Measurements from ENCODE around the gene HERC6. TPM values are rescaled to one million over a fixed set of nuclear protein-coding genes. Genes with fewer than 3 reads are reported as not detected.

Gene HERC6
- total and polyA plus RNA-seq, 3 donors from 2014 or later: 8.8 to 18.8 (median 16.6) TPM

DNA sequence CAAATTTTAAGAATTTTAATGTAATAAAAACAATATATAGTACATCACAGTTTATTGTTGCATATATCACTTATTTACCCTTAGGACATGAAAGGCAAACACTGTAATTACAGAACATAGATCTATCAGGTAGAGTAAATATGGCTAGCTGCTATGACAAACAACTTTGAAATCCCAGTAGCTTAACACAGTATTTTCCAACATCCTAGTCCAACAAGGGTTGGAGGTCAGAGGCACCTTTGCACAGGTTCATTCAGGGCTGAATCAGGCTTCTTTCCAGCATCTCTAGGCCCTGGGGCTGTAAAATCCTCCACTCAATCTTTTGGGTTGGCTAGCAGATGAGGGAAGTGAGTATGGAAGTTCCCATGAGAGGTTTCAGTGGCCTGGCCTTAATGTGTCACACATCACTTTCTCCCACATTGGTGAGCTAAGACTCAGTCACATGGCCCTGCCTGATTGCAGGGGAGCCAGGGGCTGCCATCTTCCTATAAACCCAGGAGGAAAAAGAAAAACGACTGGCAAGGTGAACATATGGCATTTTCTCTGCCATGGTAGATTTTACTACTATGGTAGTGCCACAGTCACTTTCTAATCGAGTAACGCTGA lies 32.9 kb downstream of the HERC6 start:
- intact Hi-C loops (cut with DNase I; ENCODE audit: low total_unique reads): no loop called here

DNA sequence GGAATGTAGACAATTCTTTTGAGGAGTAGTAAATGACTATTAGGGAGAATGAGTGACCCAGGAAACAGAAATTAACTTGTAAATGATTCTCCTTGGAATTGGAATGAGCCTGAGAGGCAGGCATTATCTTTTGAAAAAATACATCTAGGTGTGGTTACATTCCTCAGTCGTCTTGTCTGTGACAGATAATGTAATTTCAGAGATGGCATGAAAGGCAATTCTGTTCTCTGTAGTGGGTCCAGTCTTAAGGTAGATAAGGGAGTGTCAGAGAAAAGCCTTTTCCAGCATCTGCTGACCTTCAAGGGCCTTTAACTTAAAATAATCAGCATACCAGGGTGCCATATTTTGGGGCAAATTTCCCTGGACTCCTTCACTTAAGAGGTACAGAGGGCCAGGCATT lies 35.1 kb downstream of the HERC6 start:
- DNase-seq: no peak
- intact Hi-C loops (cut with DNase I; ENCODE audit: low total_unique reads): no loop called here
- TF ChIP-seq, protein P1, sequence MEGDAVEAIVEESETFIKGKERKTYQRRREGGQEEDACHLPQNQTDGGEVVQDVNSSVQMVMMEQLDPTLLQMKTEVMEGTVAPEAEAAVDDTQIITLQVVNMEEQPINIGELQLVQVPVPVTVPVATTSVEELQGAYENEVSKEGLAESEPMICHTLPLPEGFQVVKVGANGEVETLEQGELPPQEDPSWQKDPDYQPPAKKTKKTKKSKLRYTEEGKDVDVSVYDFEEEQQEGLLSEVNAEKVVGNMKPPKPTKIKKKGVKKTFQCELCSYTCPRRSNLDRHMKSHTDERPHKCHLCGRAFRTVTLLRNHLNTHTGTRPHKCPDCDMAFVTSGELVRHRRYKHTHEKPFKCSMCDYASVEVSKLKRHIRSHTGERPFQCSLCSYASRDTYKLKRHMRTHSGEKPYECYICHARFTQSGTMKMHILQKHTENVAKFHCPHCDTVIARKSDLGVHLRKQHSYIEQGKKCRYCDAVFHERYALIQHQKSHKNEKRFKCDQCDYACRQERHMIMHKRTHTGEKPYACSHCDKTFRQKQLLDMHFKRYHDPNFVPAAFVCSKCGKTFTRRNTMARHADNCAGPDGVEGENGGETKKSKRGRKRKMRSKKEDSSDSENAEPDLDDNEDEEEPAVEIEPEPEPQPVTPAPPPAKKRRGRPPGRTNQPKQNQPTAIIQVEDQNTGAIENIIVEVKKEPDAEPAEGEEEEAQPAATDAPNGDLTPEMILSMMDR (IDR thresholded peaks at IDR 0.05): no peak
- no peak for TF ChIP-seq POLR2A (IDR thresholded peaks at IDR 0.05)
- Histone ChIP-seq H3K36me3 (ENCODE audit: low read depth, missing control alignments) (no peaks in the 10 kb centered on the region), H3K9me3 (no peaks in the 10 kb centered on the region), H3K27ac (no peak overlapping the region), H3K4me1 (no peaks in the 10 kb centered on the region), H3K27me3 (no peaks in the 10 kb centered on the region), H3K4me3 (no peak overlapping the region)
- 67 to 83% methylated on average over 1 of the region's 1 CpG for WGBS, 2 donors

More for the DNA sequence above, 32.9 kb downstream of the HERC6 start:
- Histone ChIP-seq H3K9me3 (no peaks in the 10 kb centered on the region), H3K4me1 (no peaks in the 10 kb centered on the region), H3K36me3 (ENCODE audit: low read depth, missing control alignments) (no peaks in the 10 kb centered on the region), H3K27me3 (no peaks in the 10 kb centered on the region), H3K4me3 (no peak overlapping the region), H3K27ac (no peak overlapping the region)
- 86 to 91% methylated on average over 3 of the region's 3 CpGs for WGBS, 2 donors
- TF ChIP-seq POLR2A (IDR thresholded peaks at IDR 0.05): no peak
- TF ChIP-seq, protein P1 (IDR thresholded peaks at IDR 0.05): no peak
- no peak for DNase-seq

DNA sequence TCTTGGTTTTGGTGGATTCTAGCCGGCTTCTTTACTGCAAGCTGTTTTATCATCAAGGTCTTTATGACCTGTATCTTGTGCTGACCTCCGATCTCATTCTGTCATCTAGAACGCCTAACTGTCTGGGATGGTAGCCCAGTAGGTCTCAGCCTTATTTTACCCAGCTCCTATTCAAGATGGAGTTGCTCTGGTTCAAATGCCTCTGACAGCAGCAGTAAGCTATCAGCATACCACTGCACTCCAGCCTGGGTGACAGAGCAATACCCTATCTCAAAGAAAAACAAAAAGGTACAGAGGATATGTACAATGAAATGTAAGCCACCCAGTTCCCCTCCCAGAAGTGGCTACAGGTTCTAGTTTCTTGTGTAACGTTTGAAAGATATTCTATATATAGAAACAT lies 36.1 kb downstream of the HERC6 start:
- no peak for TF ChIP-seq POLR2A (IDR thresholded peaks at IDR 0.05)
- TF ChIP-seq, protein P1 (IDR thresholded peaks at IDR 0.05): no peak
- no peaks in the 10 kb centered on the region for H3K36me3 ChIP-seq (ENCODE audit: low read depth, missing control alignments)
- intact Hi-C loops (cut with DNase I; ENCODE audit: low total_unique reads): no loop called here
- H3K4me3 ChIP-seq: no peak overlapping the region
- no peaks in the 10 kb centered on the region for H3K4me1 ChIP-seq
- no peaks in the 10 kb centered on the region for H3K27me3 ChIP-seq
- H3K9me3 ChIP-seq: no peaks in the 10 kb centered on the region
- H3K27ac ChIP-seq: no peak overlapping the region
- 87 to 88% methylated on average over 4 of the region's 4 CpGs for WGBS, 2 donors
- DNase-seq: no peak

DNA sequence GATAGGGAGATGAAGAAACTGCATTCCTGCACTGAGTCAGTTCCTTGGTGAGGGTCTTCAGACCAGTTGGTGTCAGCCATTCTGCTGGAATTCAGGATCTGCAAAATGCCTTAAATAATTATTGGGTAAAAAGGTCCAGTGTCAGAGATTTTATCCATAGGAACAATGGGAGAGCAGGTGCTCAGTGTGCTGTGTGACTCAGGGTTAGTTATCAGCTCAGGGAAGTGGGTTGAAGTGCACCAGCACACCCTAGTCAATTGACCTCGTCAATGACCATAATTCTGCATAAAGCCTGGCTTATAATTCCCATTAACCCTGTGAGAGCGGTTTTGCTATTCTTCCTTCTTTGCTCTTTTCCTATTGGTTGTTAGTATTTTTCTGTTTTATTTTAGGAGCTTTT lies 37.3 kb downstream of the HERC6 start:
- 89 to 91% methylated on average over 2 of the region's 2 CpGs for WGBS, 2 donors
- Histone ChIP-seq H3K9me3 (no peaks in the 10 kb centered on the region), H3K27ac (no peak overlapping the region), H3K4me1 (no peaks in the 10 kb centered on the region), H3K36me3 (ENCODE audit: low read depth, missing control alignments) (no peaks in the 10 kb centered on the region), H3K4me3 (no peak overlapping the region), H3K27me3 (no peaks in the 10 kb centered on the region)
- intact Hi-C loops (cut with DNase I; ENCODE audit: low total_unique reads): no loop called here
- DNase-seq: no peak
- TF ChIP-seq, protein P1 (IDR thresholded peaks at IDR 0.05): no peak
- TF ChIP-seq POLR2A (IDR thresholded peaks at IDR 0.05): no peak

DNA sequence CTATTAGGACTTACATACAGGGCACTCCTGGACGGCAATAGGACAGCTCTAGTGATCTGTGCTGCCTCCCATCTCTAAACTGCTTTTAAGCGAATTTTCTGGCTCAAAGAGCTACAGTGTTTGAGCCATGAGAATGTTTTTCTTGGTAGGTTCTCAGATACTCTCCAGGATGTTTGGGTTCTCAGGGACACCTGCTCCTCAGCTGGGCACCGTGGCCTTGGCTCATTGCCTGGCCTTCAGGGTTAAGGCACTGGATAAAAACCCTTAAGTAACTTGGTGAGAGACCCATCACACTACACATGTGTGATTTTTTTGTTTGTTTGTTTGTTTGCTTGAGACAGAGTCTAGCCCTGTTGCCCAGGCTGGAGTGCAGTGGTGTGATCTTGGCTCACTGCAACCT lies 39.8 kb downstream of the HERC6 start:
- intact Hi-C loops (cut with DNase I; ENCODE audit: low total_unique reads): no loop called here
- DNase-seq: no peak
- no peaks in the 10 kb centered on the region for H3K9me3 ChIP-seq

More for the DNA sequence above, 39.8 kb downstream of the HERC6 start:
- Histone ChIP-seq H3K27me3 (no peaks in the 10 kb centered on the region), H3K4me1 (no peaks in the 10 kb centered on the region), H3K4me3 (no peak overlapping the region), H3K27ac (no peak overlapping the region), H3K36me3 (ENCODE audit: low read depth, missing control alignments) (no peaks in the 10 kb centered on the region)
- TF ChIP-seq, protein P1 (IDR thresholded peaks at IDR 0.05): no peak
- TF ChIP-seq POLR2A (IDR thresholded peaks at IDR 0.05): no peak
- WGBS, 2 donors: 36 to 40% methylated on average over 3 of the region's 3 CpGs

Data from testis (tissue), 3 donors.